ENCODE results near the gene CNTD1. TPM values are rescaled to one million over a fixed set of nuclear protein-coding genes. Genes with fewer than 3 reads are reported as not detected.
"Not testable (repeated sequence)": the region's sequence is repeated elsewhere in the genome, so short reads cannot be mapped to it uniquely, and the experiment has no call there.

CNTD1 gene
- total and polyA plus RNA-seq, 2 of the 4 experiments (the other 2 are of a cell fraction): not detected

GRCh38 chr17:42769964-42770363, 28.7 kb upstream of the CNTD1 start:
- H3K4ac ChIP-seq (ENCODE audit: low read depth, low read length); H2AFZ ChIP-seq (replicated peaks; ENCODE audit: low read length, poor library complexity); H2AK9ac ChIP-seq (replicated peaks; ENCODE audit: low read depth, low read length, poor library complexity); H3K9me1 ChIP-seq (ENCODE audit: insufficient read depth, low read length); H3K9ac ChIP-seq (ENCODE audit: low read depth, low read length); H4K20me1 ChIP-seq (ENCODE audit: insufficient read depth, low read length); H3K9me3 ChIP-seq (ENCODE audit: control insufficient read depth, insufficient read depth, low read length); POLR2A ChIA-PET (ENCODE audit: unreplicated experiment); H2BK15ac ChIP-seq (ENCODE audit: low read depth, low read length); H3K4me1 ChIP-seq (ENCODE audit: control insufficient read depth, insufficient read depth, low read length); H2BK5ac ChIP-seq (ENCODE audit: low read depth, low read length, poor library complexity, severe bottlenecking); dilution Hi-C loops (cut with HindIII; ENCODE audit: low sequenced_read_pairs, unreplicated experiment); H3K56ac ChIP-seq (ENCODE audit: extremely low read depth, insufficient read depth, low read length); H2AK5ac ChIP-seq (ENCODE audit: low read depth, low read length); ATAC-seq (ENCODE audit: low read depth); H3K36me3 ChIP-seq (ENCODE audit: control insufficient read depth, insufficient read depth, low read length); H3K18ac ChIP-seq (ENCODE audit: low read depth, low read length); H3K27ac ChIP-seq (ENCODE audit: insufficient read depth, low read length); H3K27me3 ChIP-seq (ENCODE audit: control insufficient read depth, insufficient read depth, low read length); H3K14ac ChIP-seq (replicated peaks; ENCODE audit: low read depth, low read length); H4K5ac ChIP-seq (ENCODE audit: low read depth, low read length); H3K4me3 ChIP-seq (ENCODE audit: insufficient read depth, low read depth, low read length); H2BK20ac ChIP-seq (ENCODE audit: low read depth, low read length); DNase-seq; BruUV-seq (replicated peaks); in situ Hi-C loops (cut with MboI; ENCODE audit: low sequenced_read_pairs); H2BK120ac ChIP-seq (ENCODE audit: low read depth, low read length); H4K91ac ChIP-seq (ENCODE audit: insufficient read depth, low read depth, low read length); intact Hi-C loops (cut with micrococcal nuclease); H3K23ac ChIP-seq (ENCODE audit: low read depth, low read length); H3K4me2 ChIP-seq (ENCODE audit: low read depth, low read length); H4K8ac ChIP-seq (ENCODE audit: low read depth in 2 of 2, low read length in 2 of 2): not testable (repeated sequence)
- peaks cover 11 to 21% of the 10 kb centered on the region in 2 experiments; a peak in 3 of 4 replicates for H3K79me1 ChIP-seq (ENCODE audit: low read depth in 1 of 2, low read length in 2 of 2)
- CTCF ChIA-PET: interaction anchor here (0.5 to 0.6 kb wide), 2 partner anchors 108 to 334 kb away, joined by 5 to 8 read pairs; no protein-coding TSS in a partner anchor
- no CpG with 5 or more reads among the region's 10 CpGs for WGBS, 2 experiments (ENCODE audit: extremely low coverage in 2 of 2, insufficient read length in 1 of 2)
